Measurements from ENCODE around the gene CLEC7A.

CLEC7A gene

DNA sequence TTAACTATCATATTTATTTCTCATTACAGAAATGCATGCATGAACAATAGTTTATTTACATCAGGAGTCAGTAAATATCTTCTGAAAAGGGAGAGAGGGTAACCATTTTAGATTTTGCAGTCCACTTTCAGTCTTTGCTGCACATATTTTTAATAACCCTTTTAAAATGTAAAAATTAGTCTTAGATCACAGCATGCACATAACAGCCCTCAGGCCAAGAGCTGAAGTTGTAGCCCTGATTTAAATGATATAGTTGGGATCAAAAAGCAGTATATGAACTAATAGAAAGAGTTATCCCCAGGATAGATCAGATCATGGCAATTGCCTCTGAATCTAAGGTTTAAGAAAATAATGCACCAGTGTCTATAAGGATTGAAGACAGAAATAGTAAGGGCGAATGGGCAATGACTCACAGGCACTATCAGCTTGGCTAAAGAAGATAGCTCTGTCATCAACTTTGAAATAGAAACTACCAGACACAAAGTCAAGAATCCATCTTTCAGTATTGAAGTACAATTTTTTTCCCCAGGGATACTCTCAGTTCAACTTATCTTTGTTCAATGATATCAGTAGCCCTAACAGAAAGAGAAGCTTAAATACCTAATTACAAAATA is 13.1 kb upstream of the CLEC7A start:
- intact Hi-C loops (cut with DNase I): loop anchor here (2.0 kb wide), 1 partner anchor 132 kb away; the partner anchor contains the start of gene CLEC12B
- DNase-seq: no peak

- peak in 6 of 10 donors; percentile 16 to 84 (median 32) for DNase-seq
- intact Hi-C loops (cut with DNase I): loop anchor here (2.0 kb wide), 1 partner anchor 389 kb away; no protein-coding TSS in a partner anchor
Measured at GRCh38 chr12:10140001-10140400, 10.0 kb upstream of the CLEC7A start.

GRCh38 chr12:10136637-10137205 is 6.7 kb upstream of the CLEC7A start:
- no peak for DNase-seq
- intact Hi-C loops (cut with DNase I): loop anchor here (5.0 kb wide), 1 partner anchor 104 kb away; the partner anchor contains the start of gene CLEC9A

DNA sequence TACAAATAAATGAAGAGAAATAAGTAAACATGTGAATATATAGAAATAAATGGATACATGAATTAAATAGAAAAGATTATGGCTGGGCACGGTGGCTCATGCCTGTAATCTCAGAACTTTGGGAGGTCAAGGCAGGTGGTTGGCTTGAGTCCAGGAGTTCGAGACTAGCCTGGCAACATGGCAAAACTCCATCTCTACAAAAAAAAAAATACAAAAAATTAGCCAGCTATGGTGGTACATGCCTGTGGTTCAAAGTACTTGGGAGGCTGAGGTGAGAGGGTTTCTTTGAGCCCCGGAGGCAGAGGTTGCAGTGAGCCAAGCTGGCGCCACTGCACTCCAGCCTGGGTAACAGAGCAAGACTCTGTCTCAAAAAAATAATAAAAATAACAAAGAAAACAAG is 5.1 kb upstream of the CLEC7A start:
- DNase-seq: no peak
- intact Hi-C loops (cut with DNase I): loop anchor here (5.0 kb wide), 1 partner anchor 103 kb away; the partner anchor contains the start of gene CLEC9A

GRCh38 chr12:10132850-10133370 is 2.9 kb upstream of the CLEC7A start:
- intact Hi-C loops (cut with DNase I): no loop called here
- no peak for DNase-seq

DNA sequence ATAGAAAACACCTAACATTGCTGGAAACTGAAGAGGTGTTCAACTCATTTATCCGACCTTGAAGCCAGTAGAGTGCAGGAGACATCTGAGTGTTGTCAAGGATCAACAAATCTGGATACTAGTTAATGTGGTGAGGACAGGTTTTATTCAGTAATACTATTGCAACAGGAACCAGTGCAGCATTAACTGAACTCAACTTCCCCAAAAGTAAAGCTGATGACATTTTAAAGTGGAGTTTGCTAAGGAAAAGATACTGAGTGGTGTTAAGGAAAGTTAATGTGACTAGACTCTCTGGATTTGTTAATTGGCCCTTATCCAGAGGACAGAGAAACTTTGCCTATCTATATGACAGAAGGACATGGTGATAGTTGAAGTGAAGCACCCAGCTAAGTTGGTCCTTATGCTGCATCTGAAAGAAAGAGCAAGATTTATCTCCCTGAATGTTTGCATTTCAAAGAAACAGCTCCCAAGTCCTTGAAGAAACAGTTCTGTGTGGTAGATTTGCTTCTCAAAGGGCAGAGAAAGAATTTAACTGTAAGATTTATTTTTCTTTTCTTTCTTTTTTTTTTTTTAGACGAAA is 1.2 kb upstream of the CLEC7A start:
- intact Hi-C loops (cut with DNase I): no loop called here
- no peak for DNase-seq

- intact Hi-C loops (cut with DNase I): no loop called here
- no peak for DNase-seq
Measured at GRCh38 chr12:10128687-10129086, 1.3 kb downstream of the CLEC7A start.

- DNase-seq: no peak
- intact Hi-C loops (cut with DNase I): no loop called here
Measured at GRCh38 chr12:10126413-10126812, 3.6 kb downstream of the CLEC7A start.

GRCh38 chr12:10122689-10123088 is 7.3 kb downstream of the CLEC7A start:
- intact Hi-C loops (cut with DNase I): no loop called here
- DNase-seq: no peak

GRCh38 chr12:10121278-10121677 is 8.7 kb downstream of the CLEC7A start:
- intact Hi-C loops (cut with DNase I): no loop called here
- DNase-seq: no peak

- DNase-seq: no peak
- intact Hi-C loops (cut with DNase I): no loop called here
Measured at GRCh38 chr12:10119066-10119465, 10.9 kb downstream of the CLEC7A start.

GRCh38 chr12:10115890-10116289 is 14.1 kb downstream of the CLEC7A start:
- intact Hi-C loops (cut with DNase I): no loop called here
- DNase-seq: no peak

- intact Hi-C loops (cut with DNase I): no loop called here
- DNase-seq: no peak
Measured at GRCh38 chr12:10115311-10115710, 14.7 kb downstream of the CLEC7A start.

DNA sequence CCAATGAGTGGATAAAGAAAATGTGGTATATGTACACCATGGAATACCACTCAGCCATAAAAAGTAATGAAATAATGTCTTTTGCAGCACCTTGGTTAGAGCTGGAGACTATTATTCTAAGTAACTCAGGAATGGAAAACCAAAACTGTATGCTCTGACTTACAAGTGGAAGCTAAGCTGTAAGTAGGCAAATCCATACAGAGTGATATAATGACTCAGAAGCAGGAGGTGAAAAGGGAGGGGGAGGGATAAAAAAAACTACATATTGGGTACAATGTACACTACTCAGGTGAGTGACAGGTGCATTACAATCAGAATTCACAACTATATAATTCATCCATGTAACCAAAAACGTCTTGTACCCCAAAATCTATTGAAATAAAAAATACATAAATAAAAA is 16.1 kb downstream of the CLEC7A start:
- intact Hi-C loops (cut with DNase I): no loop called here
- DNase-seq: no peak

GRCh38 chr12:10113075-10113474 is 16.9 kb downstream of the CLEC7A start:
- DNase-seq: no peak
- intact Hi-C loops (cut with DNase I): no loop called here

DNA sequence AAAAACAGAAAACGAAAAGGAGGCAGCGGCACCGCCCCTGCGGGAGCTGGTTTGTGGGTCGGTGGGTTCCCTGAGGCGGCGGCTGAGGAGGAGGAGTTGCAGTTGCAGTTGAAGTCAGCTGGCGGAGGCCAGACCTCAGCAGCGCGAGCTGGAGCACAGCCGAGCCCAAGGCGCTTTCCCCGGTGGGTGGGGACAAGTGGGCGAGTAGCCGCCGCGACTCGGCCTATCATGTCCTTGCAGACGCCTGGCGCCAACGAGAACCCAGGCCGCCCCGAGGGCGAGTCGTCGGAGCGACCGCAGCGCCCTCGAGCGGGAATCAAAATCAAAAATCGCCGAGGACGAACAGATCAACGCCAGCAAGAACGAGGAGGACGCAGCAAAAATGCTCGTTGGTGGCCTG is 18.5 kb downstream of the CLEC7A start:
- intact Hi-C loops (cut with DNase I): no loop called here

GRCh38 chr12:10110256-10110844 is 19.6 kb downstream of the CLEC7A start:
- no peak for DNase-seq
- intact Hi-C loops (cut with DNase I): no loop called here

More for the DNA sequence above, 18.5 kb downstream of the CLEC7A start:
- DNase-seq: peak in 2 of 10 donors; percentile 70 to 77

GRCh38 chr12:10102322-10102721 is 27.7 kb downstream of the CLEC7A start:
- intact Hi-C loops (cut with DNase I): no loop called here
- DNase-seq: peak in 1 of 10 donors; percentile 77

DNA sequence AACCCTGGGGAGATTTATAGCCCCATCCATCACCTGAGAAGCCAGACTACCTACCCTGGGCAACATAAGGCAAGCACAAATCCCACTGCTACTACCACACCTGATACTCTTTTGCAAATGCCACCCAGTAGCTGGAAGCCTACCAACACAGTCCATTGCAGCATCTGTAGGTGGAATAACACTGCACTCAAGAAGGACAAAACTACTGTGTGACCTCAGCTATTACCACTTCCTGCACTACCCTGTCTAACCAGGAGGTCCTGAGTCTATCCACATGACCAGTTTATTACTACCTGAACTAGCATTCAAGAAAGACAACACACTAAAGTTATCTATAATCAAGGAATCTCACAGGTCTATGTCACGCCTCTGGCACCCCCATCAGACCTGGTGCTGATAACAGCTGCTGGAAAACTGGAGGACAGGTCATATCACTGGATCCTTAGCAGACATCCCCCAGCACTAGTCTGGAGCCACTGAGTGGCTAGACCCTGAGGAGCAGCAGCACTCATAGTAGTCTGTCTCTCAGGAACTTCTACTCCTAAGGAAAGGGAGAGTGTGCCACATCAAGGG is 28.3 kb downstream of the CLEC7A start:
- intact Hi-C loops (cut with DNase I): no loop called here
- DNase-seq: no peak

DNA sequence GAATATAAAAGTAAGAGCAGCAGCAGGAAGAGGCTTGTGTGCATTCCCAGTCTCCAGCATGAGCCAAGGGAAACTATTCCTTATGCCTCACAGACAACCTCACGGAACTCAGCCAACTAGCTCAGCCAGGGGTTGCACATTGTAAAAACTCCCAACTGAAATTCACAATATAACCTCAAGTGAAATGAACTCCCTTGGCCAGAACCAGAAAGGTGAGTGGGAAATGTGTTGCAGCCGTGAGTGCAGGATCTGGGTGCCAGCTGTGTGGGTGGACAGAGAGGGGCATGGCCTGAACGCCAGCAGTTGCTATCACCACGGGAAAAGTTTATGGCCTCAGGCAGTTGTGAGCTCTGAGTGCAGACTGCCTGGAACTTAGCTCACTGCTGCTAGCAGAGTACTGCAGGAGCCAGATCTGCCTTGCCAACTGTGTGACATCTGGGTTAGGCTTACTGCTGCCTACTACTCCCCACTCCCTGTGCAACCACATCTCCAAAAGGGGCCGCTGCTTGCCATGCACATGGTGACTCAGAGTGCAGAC is 28.9 kb downstream of the CLEC7A start:
- intact Hi-C loops (cut with DNase I): no loop called here
- no peak for DNase-seq

DNA sequence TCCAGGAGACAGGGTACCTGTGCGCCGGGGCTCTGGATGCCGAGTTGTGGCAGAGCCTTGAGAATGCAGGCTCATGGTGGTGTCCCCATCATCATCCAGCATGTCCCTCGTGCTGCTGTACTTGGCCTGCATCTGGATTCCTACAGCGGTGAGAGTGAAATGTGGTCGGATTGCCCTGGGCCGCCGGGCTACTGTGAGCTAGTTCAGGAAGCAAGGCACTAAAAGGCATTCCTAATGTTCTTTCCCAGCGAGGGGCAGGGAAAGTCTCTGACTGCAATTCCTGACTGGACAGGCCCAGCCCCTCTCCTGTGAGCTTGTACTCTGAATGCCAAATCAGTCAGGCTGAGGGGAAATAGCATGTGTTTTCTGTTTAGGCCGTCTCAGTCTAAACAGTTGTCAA is 31.2 kb downstream of the CLEC7A start, which contains the start of gene CLEC1A:
Gene CLEC1A, minus strand, starts transcription at position 195 of the 400 bp plus-strand sequence. Its CDS starts 63 bp downstream, at position 132.
- intact Hi-C loops (cut with DNase I): no loop called here
- DNase-seq: peak in 1 of 10 donors; percentile 73
